ENCODE data around the gene FZD8.

The FZD8 gene

GRCh38 chr10:35640951-35641675 lies 983 bp downstream of the FZD8 start:
- DNase-seq, result no peak

GRCh38 chr10:35640474-35640873 lies 1.6 kb downstream of the FZD8 start:
- no peak for DNase-seq

GRCh38 chr10:35639728-35640401 lies 2.2 kb downstream of the FZD8 start:
- DNase-seq, result no peak

- DNase-seq, result no peak
These were observed 2.9 kb downstream of the FZD8 start for GRCh38 chr10:35639021-35639727.

GRCh38 chr10:35638101-35638500 lies 4.0 kb downstream of the FZD8 start:
- no peak for DNase-seq

GRCh38 chr10:35637462-35637861 lies 4.6 kb downstream of the FZD8 start:
- DNase-seq, result no peak

GRCh38 chr10:35636956-35637355 lies 5.1 kb downstream of the FZD8 start:
- no peak for DNase-seq

GRCh38 chr10:35635576-35635975 lies 6.5 kb downstream of the FZD8 start:
- DNase-seq, result peak; percentile 35 to 60

- DNase-seq, result no peak
These were observed 8.8 kb downstream of the FZD8 start for GRCh38 chr10:35633006-35633980.

GRCh38 chr10:35632027-35632426 lies 10.1 kb downstream of the FZD8 start:
- DNase-seq, result no peak

- no peak for DNase-seq
These were observed 10.7 kb downstream of the FZD8 start for GRCh38 chr10:35631404-35631803.

GRCh38 chr10:35626971-35627507 lies 15.1 kb downstream of the FZD8 start:
- DNase-seq, result no peak

- no peak for DNase-seq
These were observed 27.8 kb downstream of the FZD8 start for GRCh38 chr10:35614312-35614711.

- no peak for DNase-seq
These were observed 28.4 kb downstream of the FZD8 start for GRCh38 chr10:35613597-35614226.

- DNase-seq, result no peak
These were observed 29.0 kb downstream of the FZD8 start for GRCh38 chr10:35613107-35613440.

- no peak for DNase-seq
These were observed 29.6 kb downstream of the FZD8 start for GRCh38 chr10:35612385-35613106.

- DNase-seq, result no peak
These were observed 30.3 kb downstream of the FZD8 start for GRCh38 chr10:35611750-35612149.

GRCh38 chr10:35608328-35608672 lies 33.8 kb downstream of the FZD8 start:
- no peak for DNase-seq

- DNase-seq, result no peak
These were observed 34.4 kb downstream of the FZD8 start for GRCh38 chr10:35607475-35608327.

- DNase-seq, result no peak
These were observed 35.7 kb downstream of the FZD8 start for GRCh38 chr10:35606430-35606829.

GRCh38 chr10:35605191-35605590 lies 36.9 kb downstream of the FZD8 start, which contains the start of gene GJD4:
GJD4 (plus strand) TSS chr10:35605341; CDS start chr10:35605568, 227 bp downstream.
- DNase-seq, result no peak

Measured in AML-193 (cell line).